T-helper 2 cell treated with Interferon-gamma antibody and Interleukin-4, amounts not matched to agents 100 ng/mL and 5 ng/mL, for 36 hours (primary cell): ENCODE measurements around the gene GNL3. TPM values are rescaled to one million over a fixed set of nuclear protein-coding genes. Genes with fewer than 3 reads are reported as not detected.
"Not testable (repeated sequence)": the region's sequence is repeated elsewhere in the genome, so short reads cannot be mapped to it uniquely, and the experiment has no call there.

Source experiments
- intact Hi-C: fragments of 100-400 bp; cut with micrococcal nuclease; formaldehyde crosslinking; loops from one replicate; pipeline ENCODE4 v1.15.1; 2023
- total RNA-seq: library from RNA; stranded (reverse); gene quantifications from 2 replicates; pipeline ENCODE4 v1.2.3, GENCODE V29; 2022

Gene GNL3, protein sequence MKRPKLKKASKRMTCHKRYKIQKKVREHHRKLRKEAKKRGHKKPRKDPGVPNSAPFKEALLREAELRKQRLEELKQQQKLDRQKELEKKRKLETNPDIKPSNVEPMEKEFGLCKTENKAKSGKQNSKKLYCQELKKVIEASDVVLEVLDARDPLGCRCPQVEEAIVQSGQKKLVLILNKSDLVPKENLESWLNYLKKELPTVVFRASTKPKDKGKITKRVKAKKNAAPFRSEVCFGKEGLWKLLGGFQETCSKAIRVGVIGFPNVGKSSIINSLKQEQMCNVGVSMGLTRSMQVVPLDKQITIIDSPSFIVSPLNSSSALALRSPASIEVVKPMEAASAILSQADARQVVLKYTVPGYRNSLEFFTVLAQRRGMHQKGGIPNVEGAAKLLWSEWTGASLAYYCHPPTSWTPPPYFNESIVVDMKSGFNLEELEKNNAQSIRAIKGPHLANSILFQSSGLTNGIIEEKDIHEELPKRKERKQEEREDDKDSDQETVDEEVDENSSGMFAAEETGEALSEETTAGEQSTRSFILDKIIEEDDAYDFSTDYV
- total RNA-seq, result 118 and 121 TPM in 2 replicates

DNA sequence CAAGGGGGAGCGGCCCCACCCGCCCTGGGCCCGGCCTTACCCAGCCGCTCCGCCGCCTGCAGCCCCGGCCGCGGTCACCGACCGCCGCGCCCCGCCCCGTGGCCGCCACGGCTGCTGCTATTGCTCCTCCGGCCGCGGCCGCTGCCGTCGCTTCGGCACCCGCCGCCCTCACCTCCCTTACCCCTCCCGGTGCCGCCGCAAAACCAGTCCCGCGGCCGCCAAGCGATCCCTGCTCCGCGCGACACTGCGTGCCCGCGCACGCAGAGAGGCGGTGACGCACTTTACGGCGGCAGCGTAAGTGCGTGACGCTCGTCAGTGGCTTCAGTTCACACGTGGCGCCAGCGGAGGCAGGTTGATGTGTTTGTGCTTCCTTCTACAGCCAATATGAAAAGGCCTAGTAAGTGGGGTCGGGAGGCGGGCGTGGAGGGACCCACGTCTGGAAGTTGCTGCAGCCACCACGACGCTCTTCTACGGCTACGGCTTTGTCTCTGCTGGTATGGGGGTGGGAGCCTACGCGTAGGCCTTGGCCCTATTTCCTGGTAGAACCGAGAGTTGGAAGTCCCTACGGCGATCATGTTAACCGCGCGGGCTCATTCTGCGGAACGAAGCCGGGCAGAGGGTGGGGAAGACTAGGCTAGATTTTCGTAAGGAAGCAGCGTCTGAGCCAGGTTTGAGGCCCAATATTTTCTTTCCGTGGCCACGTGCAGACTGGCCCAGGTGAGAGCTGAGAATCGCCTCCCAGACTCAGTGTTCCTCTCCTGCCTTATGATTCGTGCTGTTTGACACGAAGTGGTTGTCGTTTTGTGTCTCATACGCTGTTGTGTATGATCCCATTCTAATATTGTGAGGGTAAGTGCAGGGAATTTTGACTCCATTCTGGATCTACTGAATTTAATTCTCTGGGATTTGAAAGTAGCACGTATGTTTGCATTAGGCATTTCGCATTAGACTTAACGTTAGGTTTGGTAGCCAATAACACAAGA lies at the start of gene GNL3, which contains the start of gene PBRM1:
Gene GNL3 (plus strand): TSS at position 324 of the 983 bp plus-strand sequence. CDS start 61 bp downstream, at position 385.
Gene PBRM1 (minus strand): TSS at position 205 of the 983 bp plus-strand sequence.
- intact Hi-C loops, result loop anchor here (1.0 to 10.0 kb wide), 8 partner anchors 19 to 1294 kb away; partner anchors contain the start of genes GLT8D1, NISCH, NT5DC2 and RBM15B

DNA sequence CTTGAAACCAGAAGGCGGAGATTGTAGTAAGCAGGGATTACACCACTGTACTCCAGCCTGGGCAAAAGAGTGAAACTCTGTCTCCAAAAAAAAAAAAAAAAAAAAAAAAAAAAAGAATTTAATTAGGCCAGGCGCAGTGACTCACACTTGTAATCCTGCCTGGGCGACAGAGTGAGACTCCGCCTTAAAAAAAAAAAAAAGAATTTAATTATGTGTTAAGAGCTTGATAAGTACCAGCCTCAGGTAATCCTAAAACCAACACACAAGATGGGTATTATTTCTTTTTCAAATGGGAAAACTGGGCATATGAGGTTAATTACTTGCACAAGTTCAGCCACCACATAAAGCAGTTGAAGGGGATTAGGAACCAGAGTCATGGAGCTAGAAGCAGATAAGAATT lies 49.2 kb upstream of the GNL3 start:
- intact Hi-C loops, result no loop called here

DNA sequence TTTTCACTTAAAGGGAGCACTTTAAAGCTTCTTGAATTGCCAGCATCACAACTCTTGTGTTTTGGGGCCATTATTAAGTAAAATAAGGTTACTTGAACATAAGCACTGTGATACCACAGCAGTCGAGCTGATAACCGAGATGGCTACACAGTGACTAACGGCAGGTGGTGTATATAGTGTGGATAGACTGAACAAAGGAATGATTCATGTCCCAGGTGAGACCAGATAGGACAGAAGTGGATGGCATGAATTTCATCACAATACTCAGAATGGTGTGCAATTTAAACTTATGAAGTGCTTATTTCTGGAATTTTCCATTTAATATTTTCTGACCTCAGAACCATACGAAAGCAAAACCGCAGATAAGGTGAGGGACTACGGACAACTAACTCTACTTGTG lies 40.3 kb upstream of the GNL3 start:
- intact Hi-C loops, result no loop called here

DNA sequence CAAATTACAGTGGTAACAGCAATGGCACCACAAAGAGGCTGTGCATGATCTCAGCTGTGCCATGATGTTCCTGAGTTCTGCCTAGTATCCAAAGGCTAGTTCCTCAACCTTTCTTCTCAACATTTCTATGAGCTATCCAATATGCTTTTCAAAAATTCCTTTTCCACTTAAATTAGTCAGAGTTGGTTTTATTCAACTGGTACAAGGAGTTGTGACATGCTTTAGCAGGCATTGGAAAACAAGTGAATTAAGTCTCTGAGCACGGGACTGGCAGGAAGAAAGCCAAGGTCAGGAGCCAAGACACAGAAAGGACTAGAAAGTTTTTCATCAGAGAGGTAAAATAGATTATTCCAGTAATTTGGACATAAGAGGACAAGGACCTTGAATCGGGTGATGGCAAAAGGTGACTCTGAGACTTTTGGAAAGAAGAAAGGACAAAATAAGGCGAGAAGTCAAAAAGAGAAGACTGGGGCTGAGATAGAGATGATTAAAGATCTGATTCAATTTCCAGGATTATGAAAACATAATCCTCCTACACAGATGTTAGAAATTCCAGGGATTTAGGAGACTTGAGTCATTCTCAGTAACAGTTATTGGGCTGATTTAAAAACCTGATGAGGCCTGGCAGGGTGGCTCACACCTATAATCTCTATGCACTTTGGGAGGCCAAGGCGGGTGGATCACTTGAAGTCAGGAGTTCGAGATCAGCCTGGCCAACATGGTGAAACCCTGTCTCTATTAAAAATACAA lies 36.2 kb upstream of the GNL3 start:
- intact Hi-C loops, result no loop called here

DNA sequence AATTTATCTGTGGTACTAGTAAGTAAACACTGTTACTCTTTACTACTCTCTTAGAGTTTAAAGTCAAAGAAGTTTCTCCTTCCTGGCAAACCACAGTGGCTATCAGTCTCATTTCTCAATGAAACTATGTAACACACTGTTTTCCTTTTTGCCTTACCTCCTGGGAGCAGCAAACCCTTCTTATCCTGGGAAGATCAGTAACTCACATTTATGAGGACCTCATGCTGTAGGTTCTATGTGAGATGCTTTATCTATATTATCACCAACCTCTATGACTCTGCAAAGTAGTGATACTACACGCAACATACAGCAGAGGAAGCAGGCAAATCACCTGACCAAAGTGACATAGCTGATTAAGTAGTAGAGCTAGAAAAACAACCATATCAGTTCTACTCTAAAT lies 35.4 kb upstream of the GNL3 start:
- intact Hi-C loops, result no loop called here

DNA sequence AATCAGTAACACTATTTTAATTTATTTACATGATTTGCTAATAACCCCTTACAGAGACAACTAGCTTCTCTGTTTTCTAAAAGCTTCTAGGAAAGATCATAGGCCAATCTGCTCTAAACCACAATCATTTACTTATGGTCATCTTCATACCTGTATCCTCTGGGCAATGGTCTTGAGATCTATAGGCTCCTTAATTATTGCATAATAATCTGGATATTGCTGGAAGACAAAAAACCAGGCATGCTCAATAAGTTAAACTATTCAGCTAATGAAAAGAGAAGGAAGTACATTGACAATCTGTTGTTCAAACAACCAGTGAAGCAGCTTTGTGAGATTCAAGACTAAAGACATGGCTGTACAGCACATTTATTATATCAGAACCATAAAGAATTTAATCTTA lies 34.2 kb upstream of the GNL3 start:
- intact Hi-C loops, result no loop called here

DNA sequence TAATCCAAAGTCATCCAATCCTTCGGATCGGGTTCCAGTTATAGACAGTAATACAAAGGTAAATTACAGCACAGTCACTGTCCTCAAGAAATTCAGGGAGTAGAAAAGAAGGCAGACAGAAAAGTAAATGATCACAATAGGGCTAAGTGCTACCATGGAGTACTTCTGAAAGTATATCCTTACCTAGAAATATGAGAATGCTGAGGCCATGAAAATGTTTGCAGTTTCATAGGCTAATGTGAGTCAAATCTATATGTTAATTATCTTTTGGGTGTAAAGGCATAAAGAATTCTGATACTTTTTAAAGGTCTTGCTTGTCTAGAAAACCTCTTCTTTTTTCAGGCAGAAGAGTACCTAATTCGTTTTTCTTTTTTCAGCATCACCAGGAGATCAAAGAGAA lies 29.9 kb upstream of the GNL3 start:
- intact Hi-C loops, result no loop called here

DNA sequence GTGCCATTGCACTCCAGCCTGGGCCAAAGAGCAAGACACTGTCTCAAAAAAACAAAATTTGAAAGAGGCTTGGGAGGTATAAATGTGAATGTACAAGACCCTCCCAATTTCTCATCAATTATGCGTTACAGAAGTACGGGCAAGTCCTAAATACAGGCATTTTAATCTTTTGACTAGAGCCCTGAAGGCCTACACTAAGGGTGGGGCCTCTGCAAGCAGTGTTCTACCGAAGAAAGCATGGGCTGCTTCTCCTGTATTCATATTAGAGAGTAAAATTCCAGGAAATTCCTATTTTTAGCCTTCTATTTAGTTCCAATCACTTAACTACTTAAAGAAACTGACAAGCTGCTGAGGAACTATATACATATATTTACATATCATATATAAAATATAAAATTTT lies 25.8 kb upstream of the GNL3 start:
- intact Hi-C loops, result no loop called here

DNA sequence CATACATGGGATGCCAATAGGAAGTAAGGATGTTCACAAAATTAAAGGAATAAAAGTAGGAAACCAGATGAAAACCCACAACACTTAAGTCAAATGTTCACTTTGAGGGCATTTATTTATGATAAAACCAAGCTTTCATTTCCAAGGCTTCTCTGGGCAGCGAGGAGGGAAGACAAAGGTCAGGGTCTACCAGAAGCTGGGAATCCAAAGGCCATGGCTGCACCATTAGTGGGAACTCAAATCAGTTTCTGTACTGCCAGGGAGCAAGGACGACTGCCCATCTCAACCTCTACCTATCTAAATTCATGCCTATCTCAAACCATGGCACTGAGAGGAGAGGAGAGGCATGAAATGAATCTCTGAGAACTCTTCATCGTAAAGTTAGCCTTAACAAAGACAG lies 22.7 kb upstream of the GNL3 start:
- intact Hi-C loops, result no loop called here

DNA sequence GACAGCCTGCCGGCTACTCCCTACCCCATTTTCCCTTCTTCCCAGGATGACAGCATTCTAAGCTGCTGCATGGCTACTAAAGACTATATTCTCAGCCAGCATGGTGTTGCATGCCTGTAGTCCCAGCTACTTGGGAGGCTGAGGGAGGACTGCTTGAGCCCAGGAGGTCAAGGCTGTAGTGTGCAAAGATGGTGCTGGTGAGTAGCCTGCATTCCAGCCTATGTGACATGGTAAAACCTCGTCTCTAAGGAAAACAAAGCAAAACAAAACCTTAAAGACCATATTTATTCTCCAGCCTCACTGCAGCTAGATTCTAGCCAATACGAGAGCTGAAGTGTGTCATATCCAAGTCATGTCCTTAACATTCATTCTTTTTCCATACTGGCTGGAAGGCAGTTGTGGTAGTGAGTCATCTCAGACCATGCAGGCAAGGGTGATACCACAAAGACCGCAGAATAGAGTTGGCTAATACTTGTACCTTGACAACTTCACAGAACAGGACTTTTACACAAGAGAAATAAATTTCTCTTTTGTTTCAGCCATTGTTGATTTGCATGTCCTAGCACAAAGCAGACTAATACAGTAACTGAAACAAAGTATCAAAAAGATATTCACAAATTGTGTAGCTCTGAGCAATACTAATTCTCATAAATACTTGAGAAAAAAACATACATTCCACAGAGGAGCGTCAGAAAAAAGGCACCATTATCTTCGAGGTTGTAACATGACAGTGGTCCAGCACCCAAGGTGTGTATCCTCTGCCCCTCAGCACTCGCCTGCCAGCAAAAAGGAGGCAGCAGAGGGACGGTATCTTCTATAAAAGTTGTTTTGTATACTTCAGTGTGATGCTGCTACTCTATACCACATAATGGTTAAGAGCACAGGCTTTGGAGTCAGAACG lies 15.0 kb upstream of the GNL3 start:
- intact Hi-C loops, result no loop called here

DNA sequence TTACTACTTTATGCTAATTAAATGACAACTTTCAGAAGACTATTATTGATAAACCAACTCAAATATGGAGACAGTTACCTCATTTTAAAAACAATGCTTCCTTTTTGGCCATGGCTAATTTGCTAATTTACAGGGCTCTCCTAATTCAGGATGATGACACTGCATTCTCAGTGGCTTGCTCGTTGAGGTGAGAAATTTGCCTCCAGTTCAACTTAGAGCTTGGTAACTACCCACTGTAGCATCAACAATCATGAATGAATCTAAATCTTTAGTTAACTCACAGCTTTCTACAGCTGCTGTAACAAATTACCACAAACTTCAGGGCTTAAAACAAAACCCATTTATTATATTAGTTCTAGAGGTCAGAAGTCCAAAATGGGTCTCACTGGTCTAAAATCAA lies 14.2 kb upstream of the GNL3 start:
- intact Hi-C loops, result no loop called here

DNA sequence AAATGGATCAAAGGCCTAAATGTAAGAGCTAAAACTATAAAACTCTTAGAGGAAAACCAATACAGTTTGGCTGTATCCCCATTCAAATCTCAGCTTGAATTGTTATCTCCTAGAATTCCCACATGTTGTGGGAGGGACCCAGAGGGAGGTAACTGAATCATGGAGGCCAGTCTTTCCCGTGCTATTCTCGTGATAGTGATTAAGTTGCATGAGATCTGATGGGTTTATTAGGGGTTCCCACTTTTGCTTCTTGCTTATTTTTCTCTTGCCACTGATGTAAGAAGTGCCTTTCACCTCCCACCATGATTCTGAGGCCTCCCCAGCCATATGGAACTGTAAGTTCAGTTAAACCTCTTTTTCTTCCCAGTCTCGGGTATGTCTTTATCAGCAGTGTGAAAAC lies 9.6 kb upstream of the GNL3 start:
- intact Hi-C loops, result not testable (repeated sequence)

DNA sequence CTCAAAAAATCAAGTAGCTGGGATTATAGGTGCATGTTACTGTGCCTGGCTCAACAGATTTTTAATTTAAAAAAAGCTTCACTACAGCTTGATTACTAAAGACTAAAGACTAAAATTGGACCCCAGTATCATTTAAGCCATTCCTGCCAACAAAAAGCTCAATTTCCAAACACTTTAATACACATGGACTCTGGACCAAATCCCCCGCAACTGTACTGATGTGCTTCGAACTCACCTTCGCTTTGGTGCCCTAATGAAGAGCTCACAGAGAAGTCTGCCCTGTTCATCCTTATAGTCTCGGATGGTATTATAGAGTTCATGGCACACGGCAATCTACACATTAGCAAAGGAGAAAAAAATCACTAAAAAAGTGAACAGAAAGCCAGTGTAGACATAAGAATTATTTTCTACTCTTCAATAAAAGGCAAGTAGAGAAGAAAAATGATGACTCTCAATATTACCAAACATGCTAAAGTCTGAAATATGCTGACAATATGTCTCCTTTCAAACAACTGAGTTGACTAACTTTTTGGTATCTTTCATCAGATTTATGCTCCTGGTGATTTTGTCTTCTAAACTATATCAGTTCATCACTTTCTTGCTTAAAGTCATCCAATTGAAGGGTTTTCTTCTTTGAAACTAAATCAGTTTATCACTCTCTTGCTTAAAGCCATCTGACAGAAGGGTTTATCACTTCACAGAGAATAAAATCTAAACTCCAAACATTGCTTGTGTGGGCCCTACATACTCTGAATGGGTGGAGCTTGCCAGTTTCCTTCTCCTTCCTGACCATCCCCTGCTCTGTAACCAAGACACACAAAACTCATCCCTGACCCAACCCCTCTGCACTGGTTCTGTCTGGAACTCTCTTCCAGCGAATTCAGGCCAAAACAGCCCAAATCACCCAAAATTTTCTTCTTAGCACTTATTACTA lies 7.3 kb upstream of the GNL3 start:
- intact Hi-C loops, result no loop called here

DNA sequence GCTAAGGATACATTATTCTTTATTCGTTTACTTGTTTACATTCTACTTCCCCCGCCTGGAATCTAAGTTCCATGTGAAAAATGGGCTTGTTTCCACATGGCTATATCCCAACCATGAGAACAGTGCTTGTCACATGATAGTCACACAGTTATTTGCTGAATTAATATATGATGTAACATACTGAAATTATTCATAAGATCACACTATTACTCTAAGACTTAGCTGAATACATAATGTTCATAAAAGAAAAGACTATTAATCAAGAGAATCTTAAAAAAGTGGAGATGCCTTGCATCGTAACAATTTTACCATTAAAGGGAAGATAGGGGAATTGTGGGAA lies 6.7 kb upstream of the GNL3 start:
- intact Hi-C loops, result no loop called here

DNA sequence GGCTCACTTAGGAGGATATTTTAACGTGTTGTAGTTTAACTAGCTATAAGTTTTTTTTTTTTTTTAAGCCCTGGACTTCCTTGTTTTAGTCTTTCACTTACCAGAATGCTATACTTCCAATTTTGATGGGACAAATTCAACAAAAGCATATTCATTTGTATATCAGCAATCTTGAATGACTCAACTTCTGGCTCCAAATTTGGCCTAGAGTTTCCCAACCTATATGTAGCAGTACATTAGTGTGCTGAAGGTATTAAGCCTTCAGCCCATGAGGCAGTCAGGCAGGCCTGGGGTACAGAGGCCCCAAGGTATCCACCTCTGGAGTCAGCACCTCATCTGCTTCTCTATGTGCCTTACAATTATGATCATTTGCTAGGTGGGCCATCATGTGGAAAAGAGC lies 6.0 kb upstream of the GNL3 start:
- intact Hi-C loops, result loop anchor here (10.0 kb wide), 2 partner anchors 225 to 575 kb away; partner anchors contain the start of genes NISCH, TKT and TNNC1

DNA sequence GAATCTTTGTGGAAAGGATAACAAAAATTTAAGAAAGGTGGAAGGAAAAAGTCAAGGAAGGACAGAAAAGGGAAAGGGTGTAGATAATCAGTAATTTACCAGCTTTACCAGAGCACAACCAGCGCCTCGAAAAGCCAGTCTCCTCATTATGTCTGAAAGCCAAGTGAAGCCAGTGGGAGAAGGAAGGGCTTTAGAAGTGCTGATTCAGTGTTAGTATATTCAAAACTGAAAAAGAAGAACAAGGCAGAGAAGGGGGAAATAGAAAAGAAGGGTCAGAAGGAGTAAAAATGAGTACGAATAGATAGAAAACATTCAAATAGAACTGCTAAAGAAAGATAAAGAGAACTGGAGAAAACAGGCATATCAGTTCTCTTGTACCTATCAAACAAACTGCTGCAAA lies 4.2 kb upstream of the GNL3 start:
- intact Hi-C loops, result loop anchor here (10.0 kb wide), 2 partner anchors 227 to 573 kb away; partner anchors contain the start of genes NISCH, TKT and TNNC1

DNA sequence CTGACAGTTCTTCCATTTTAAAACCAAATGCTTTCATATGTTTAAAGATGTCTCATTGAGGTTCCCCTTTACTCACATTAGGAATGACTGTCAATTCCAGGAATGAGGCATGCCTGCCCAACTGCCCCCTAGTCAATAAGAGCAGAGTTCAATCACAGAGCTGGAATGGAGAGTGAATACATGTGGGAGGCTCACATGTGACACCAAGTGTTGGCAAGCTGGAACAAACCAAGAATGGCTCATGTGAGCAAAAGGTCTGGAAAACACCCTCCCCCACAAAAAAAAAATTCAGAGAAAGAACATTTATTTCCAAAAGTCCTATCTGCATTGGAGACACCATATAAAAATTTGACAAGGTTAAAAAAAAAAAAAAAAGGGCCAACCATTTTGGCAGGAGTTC lies 3.8 kb upstream of the GNL3 start:
- intact Hi-C loops, result loop anchor here (10.0 kb wide), 2 partner anchors 227 to 573 kb away; partner anchors contain the start of genes NISCH, TKT and TNNC1

DNA sequence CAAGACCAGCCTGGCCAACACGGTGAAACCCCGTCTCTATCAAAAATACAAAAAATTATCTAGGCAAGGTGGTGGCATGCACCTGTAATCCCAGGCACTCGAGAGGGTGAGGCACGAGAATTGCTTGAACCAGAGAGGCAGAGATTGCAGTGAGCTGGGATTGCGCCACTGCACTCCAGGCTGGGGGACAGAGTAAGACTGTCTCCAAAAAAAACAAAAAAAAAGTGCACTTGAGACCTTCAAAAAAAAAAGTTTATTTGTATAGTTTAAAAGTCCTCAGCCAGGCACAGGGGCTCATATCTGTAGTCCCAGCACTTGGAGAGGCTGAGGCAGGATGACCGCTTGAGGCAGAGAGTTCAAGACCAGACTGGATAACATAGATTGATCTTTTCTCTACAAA lies 2.2 kb upstream of the GNL3 start:
- intact Hi-C loops, result loop anchor here (2.0 to 10.0 kb wide), 4 partner anchors 151 to 571 kb away; partner anchors contain the start of genes NISCH, NT5DC2, SFMBT1 and TKT
